ENCODE results near the gene GAS2L2.

DNA sequence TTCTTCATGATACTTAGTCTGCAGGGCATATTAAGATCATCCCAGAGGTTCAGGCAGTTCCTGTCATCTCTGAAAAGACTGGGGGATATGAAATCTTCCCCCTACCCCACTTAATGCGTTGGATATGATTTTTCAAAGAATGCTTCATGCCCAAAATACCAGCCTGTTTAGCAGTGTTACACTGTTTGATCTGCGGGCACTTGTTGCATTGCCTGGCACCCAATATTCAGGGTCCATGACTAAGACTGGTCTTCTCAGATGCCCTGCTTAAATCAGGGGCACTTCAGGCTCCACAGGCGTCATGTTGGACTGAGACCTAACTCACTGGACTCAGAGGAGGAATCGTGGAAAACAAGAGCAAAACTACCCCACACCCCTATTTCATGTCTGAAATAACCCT lies 28.0 kb downstream of the GAS2L2 start:
- no peak for TF ChIP-seq EZH2 (IDR thresholded peaks at IDR 0.05; ENCODE audit: borderline replicate concordance, low read length)
- TF ChIP-seq, protein P1, sequence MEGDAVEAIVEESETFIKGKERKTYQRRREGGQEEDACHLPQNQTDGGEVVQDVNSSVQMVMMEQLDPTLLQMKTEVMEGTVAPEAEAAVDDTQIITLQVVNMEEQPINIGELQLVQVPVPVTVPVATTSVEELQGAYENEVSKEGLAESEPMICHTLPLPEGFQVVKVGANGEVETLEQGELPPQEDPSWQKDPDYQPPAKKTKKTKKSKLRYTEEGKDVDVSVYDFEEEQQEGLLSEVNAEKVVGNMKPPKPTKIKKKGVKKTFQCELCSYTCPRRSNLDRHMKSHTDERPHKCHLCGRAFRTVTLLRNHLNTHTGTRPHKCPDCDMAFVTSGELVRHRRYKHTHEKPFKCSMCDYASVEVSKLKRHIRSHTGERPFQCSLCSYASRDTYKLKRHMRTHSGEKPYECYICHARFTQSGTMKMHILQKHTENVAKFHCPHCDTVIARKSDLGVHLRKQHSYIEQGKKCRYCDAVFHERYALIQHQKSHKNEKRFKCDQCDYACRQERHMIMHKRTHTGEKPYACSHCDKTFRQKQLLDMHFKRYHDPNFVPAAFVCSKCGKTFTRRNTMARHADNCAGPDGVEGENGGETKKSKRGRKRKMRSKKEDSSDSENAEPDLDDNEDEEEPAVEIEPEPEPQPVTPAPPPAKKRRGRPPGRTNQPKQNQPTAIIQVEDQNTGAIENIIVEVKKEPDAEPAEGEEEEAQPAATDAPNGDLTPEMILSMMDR (conservative IDR thresholded peaks at IDR 0.05 in 1 of 2, IDR thresholded peaks at IDR 0.05 in 1 of 2; ENCODE audit: extremely low read depth in 1 of 2, insufficient read depth in 1 of 2, low read depth in 1 of 2, low read length in 2 of 2) = no peak
